SU-DHL-6 (cell line): Measurements from ENCODE around the gene LHX4.

ENCODE experiments used
- CTCF ChIP-seq: fragments of 200-600 bp; sonication (generic); IDR thresholded peaks from one replicate; pipeline ENCODE4 v1.5.1; 2017; ENCODE audit warnings: antibody characterized with exemption, mild to moderate bottlenecking, low read length, moderate library complexity; ENCODE audit not compliant: insufficient read depth, poor library complexity, severe bottlenecking
- EZH2phosphoT487 ChIP-seq: fragments of 200-600 bp; sonication (generic), shearing (Covaris generic); conservative IDR thresholded peaks from 2 replicates; pipeline ENCODE4 v1.6.1; 2018; ENCODE audit warnings: mild to moderate bottlenecking, antibody characterized with exemption, low read length, moderate library complexity, mixed read lengths

- no peak for TF ChIP-seq CTCF
- no peak for TF ChIP-seq EZH2phosphoT487
These were observed 24.8 kb downstream of the LHX4 start for GRCh38 chr1:180254854-180255253.
